ENCODE results near the gene STAC2. TPM values are rescaled to one million over a fixed set of nuclear protein-coding genes. Genes with fewer than 3 reads are reported as not detected.

STAC2 gene
- total RNA-seq, 1 donor from 2014 or later: 0.62 TPM

GRCh38 chr17:39231591-39232551, 6.1 kb upstream of the STAC2 start:
- no peak for DNase-seq (ENCODE audit: extremely low spot score, unreplicated experiment)
- Mint-ChIP-seq H3K27ac (ENCODE audit: unreplicated experiment) (peak overlapping the region; percentile 41), H3K4me1 (ENCODE audit: unreplicated experiment) (peaks cover 25% of the 10 kb centered on the region), H3K36me3 (ENCODE audit: unreplicated experiment) (no peaks in the 10 kb centered on the region), H3K9me3 (ENCODE audit: unreplicated experiment) (no peaks in the 10 kb centered on the region), H3K4me3 (ENCODE audit: unreplicated experiment) (no peak overlapping the region), H3K27me3 (ENCODE audit: unreplicated experiment) (peaks cover 10% of the 10 kb centered on the region)
- peak; percentile 71 for TF ChIP-seq CTCF (IDR thresholded peaks at IDR 0.05)

- H3K27me3 Mint-ChIP-seq (ENCODE audit: unreplicated experiment): peaks cover 11% of the 10 kb centered on the region
These were observed 5.4 kb upstream of the STAC2 start for GRCh38 chr17:39231091-39231561.

GRCh38 chr17:39230361-39230760, 4.6 kb upstream of the STAC2 start:
- no peak for TF ChIP-seq CTCF (IDR thresholded peaks at IDR 0.05)
- no peak overlapping the region for H3K27ac Mint-ChIP-seq (ENCODE audit: unreplicated experiment)
- no peak for DNase-seq (ENCODE audit: extremely low spot score, unreplicated experiment)
- H3K4me1 Mint-ChIP-seq (ENCODE audit: unreplicated experiment): peaks cover 25% of the 10 kb centered on the region
- no peak overlapping the region for H3K4me3 Mint-ChIP-seq (ENCODE audit: unreplicated experiment)
- peaks cover 12% of the 10 kb centered on the region for H3K27me3 Mint-ChIP-seq (ENCODE audit: unreplicated experiment)
- no peaks in the 10 kb centered on the region for H3K36me3 Mint-ChIP-seq (ENCODE audit: unreplicated experiment)
- no peaks in the 10 kb centered on the region for H3K9me3 Mint-ChIP-seq (ENCODE audit: unreplicated experiment)

More at GRCh38 chr17:39231091-39231561, 5.4 kb upstream of the STAC2 start:
- peaks cover 25% of the 10 kb centered on the region for H3K4me1 Mint-ChIP-seq (ENCODE audit: unreplicated experiment)
- no peak for DNase-seq (ENCODE audit: extremely low spot score, unreplicated experiment)
- no peak overlapping the region for H3K4me3 Mint-ChIP-seq (ENCODE audit: unreplicated experiment)
- TF ChIP-seq CTCF (IDR thresholded peaks at IDR 0.05): no peak
- H3K27ac Mint-ChIP-seq (ENCODE audit: unreplicated experiment): peak overlapping the region; percentile 41
- no peaks in the 10 kb centered on the region for H3K36me3 Mint-ChIP-seq (ENCODE audit: unreplicated experiment)
- no peaks in the 10 kb centered on the region for H3K9me3 Mint-ChIP-seq (ENCODE audit: unreplicated experiment)

- H3K27ac Mint-ChIP-seq (ENCODE audit: unreplicated experiment): peak overlapping the region; percentile 12
- H3K4me1 Mint-ChIP-seq (ENCODE audit: unreplicated experiment): peaks cover 27% of the 10 kb centered on the region
- peaks cover 13% of the 10 kb centered on the region for H3K27me3 Mint-ChIP-seq (ENCODE audit: unreplicated experiment)
- TF ChIP-seq CTCF (IDR thresholded peaks at IDR 0.05): no peak
- no peaks in the 10 kb centered on the region for H3K36me3 Mint-ChIP-seq (ENCODE audit: unreplicated experiment)
- no peak for DNase-seq (ENCODE audit: extremely low spot score, unreplicated experiment)
- H3K4me3 Mint-ChIP-seq (ENCODE audit: unreplicated experiment): no peak overlapping the region
- no peaks in the 10 kb centered on the region for H3K9me3 Mint-ChIP-seq (ENCODE audit: unreplicated experiment)
These were observed 3.6 kb upstream of the STAC2 start for GRCh38 chr17:39229274-39229913.

All from osteocyte (in vitro differentiated cells).